Keratinocyte (primary cell): Measurements from ENCODE around the gene WNT9B. TPM values are rescaled to one million over a fixed set of nuclear protein-coding genes. Genes with fewer than 3 reads are reported as not detected.

Source experiments
- DNase-seq: peaks from one replicate; pipeline ENCODE4 v3.0.0-alpha.2; 2011; ENCODE audit warnings: low read depth, missing footprints, low spot score
- FAIRE-seq: peaks from 2 replicates; lab custom pipeline; 2011; peaks lifted over from hg19 to GRCh38; lab: Jason Lieb, UNC
- H2AFZ ChIP-seq: 2 replicates; pipeline ENCODE4 v1.6.0; 2012; ENCODE audit warnings: low read length, control low read depth, inconsistent platforms; ENCODE audit not compliant: control insufficient read depth
- H3K27ac ChIP-seq: 2 replicates; pipeline ENCODE4 v1.5.1; 2011; ENCODE audit warnings: low read length; ENCODE audit not compliant: control insufficient read depth, insufficient read depth
- H3K27me3 ChIP-seq: 3 replicates; pipeline ENCODE4 v1.6.0; 2011; ENCODE audit warnings: low read length; ENCODE audit not compliant: control insufficient read depth, insufficient read depth; ENCODE audit errors: extremely low read depth
- H3K36me3 ChIP-seq, 2 experiments: 2 replicates in 1 of 2; 3 replicates in 1 of 2; pipeline ENCODE4 v1.5.1; 2011; ENCODE audit warnings: low read length in 2 of 2, mild to moderate bottlenecking in 1 of 2; ENCODE audit not compliant: control insufficient read depth in 2 of 2, insufficient read depth in 2 of 2; ENCODE audit errors: extremely low read depth in 1 of 2
- H3K4me1 ChIP-seq: 3 replicates; pipeline ENCODE4 v1.5.1; 2011; ENCODE audit warnings: low read length; ENCODE audit not compliant: control insufficient read depth, insufficient read depth; ENCODE audit errors: extremely low read depth
- H3K4me2 ChIP-seq: 3 replicates; pipeline ENCODE4 v1.6.0; 2011; ENCODE audit warnings: low read depth, low read length; ENCODE audit not compliant: control insufficient read depth, insufficient read depth; ENCODE audit errors: extremely low read depth
- H3K4me3 ChIP-seq, 3 experiments: fragments of 200-600 bp in 1 of 3; sonication (generic) in 1 of 3; 2 replicates in 2 of 3; 3 replicates in 1 of 3; pipeline ENCODE4 v1.5.1; 2011 to 2016; ENCODE audit warnings: low read length in 3 of 3, mild to moderate bottlenecking in 3 of 3, control low read depth in 2 of 3, inconsistent platforms in 1 of 3, low read depth in 1 of 3, mixed read lengths in 1 of 3, mixed run types in 1 of 3, moderate library complexity in 1 of 3; ENCODE audit not compliant: control insufficient read depth in 2 of 3, insufficient read depth in 2 of 3; ENCODE audit errors: extremely low read depth in 1 of 3
- H3K79me2 ChIP-seq: 2 replicates; pipeline ENCODE4 v1.6.0; 2012; ENCODE audit warnings: low read length; ENCODE audit not compliant: control insufficient read depth, insufficient read depth
- H3K9ac ChIP-seq: 3 replicates; pipeline ENCODE4 v1.6.0; 2011; ENCODE audit warnings: low read length; ENCODE audit not compliant: control insufficient read depth, insufficient read depth; ENCODE audit errors: extremely low read depth
- H3K9me1 ChIP-seq: 3 replicates; pipeline ENCODE4 v1.6.0; 2011; ENCODE audit warnings: low read length; ENCODE audit not compliant: control insufficient read depth, insufficient read depth; ENCODE audit errors: extremely low read depth
- H3K9me3 ChIP-seq: 2 replicates; pipeline ENCODE4 v1.5.1; 2012; ENCODE audit warnings: low read depth, low read length; ENCODE audit not compliant: control insufficient read depth
- H4K20me1 ChIP-seq: 3 replicates; pipeline ENCODE4 v1.6.0; 2011; ENCODE audit warnings: low read length; ENCODE audit not compliant: control insufficient read depth, insufficient read depth; ENCODE audit errors: extremely low read depth
- CTCF ChIP-seq, 3 experiments: IDR thresholded peaks in 1 of 3; conservative IDR thresholded peaks in 1 of 3; optimal IDR thresholded peaks in 1 of 3; 2 replicates in 2 of 3; 3 replicates in 1 of 3; pipeline versions ENCODE3 to v1.5.1; 2011; ENCODE audit warnings: low read length in 3 of 3, mild to moderate bottlenecking in 3 of 3, moderate library complexity in 2 of 3, control low read depth in 1 of 3, inconsistent platforms in 1 of 3; ENCODE audit not compliant: insufficient read depth in 2 of 3; ENCODE audit errors: extremely low read depth in 1 of 3
- EZH2 ChIP-seq: IDR thresholded peaks from one replicate; pipeline ENCODE4 v1.6.1; 2012; ENCODE audit warnings: inconsistent platforms, mild to moderate bottlenecking, low read length, moderate library complexity
- dilution Hi-C: fragments of 300-500 bp; cut with MboI; formaldehyde crosslinking; loops from one replicate; pipeline ENCODE4 v1.7.0; 2020; ENCODE audit warnings: low sequenced_read_pairs; ENCODE audit not compliant: extremely low pct_ligation_motif_present
- polyA plus RNA-seq, 5 experiments: library from polyadenylated mRNA; depleted of rRNA in 3 of 5; stranded (reverse) in 3 of 5; stranded (forward) in 1 of 5; unstranded in 1 of 5; fragments of >200 nt; gene quantifications; 1 replicate in 1 of 5; 2 replicates in 3 of 5; 3 replicates in 1 of 5; pipeline versions ENCODE4 v1.2.1 to v1.2.3, GENCODE V29; 2011 to 2012; ENCODE audit warnings: missing spikeins in 2 of 5, low read depth in 1 of 5, low replicate concordance in 1 of 5

Gene WNT9B
- polyA plus RNA-seq, 1 donor (not counting 4 experiments of a cell fraction or from before 2014, with no cell fraction given), result not detected

GRCh38 chr17:46841561-46842379 lies 9.6 kb upstream of the WNT9B start:
- H3K36me3 ChIP-seq, result no peaks in the 10 kb centered on the region
- DNase-seq, result no peak
- no peak overlapping the region for H3K9ac ChIP-seq
- no peak overlapping the region for H3K4me2 ChIP-seq
- peak in 2 of 3 experiments; percentile 71 to 81 for TF ChIP-seq CTCF (optimal IDR thresholded peaks at IDR 0.05 in 1 of 3, IDR thresholded peaks at IDR 0.05 in 1 of 3, conservative IDR thresholded peaks at IDR 0.05 in 1 of 3; ENCODE audit: extremely low read depth in 1 of 3, insufficient read depth in 2 of 3, low read length in 3 of 3)
- TF ChIP-seq EZH2, result no peak
- no peak overlapping the region for H2AFZ ChIP-seq
- H4K20me1 ChIP-seq, result no peaks in the 10 kb centered on the region
- no peaks in the 10 kb centered on the region for H3K79me2 ChIP-seq
- no peaks in the 10 kb centered on the region for H3K4me1 ChIP-seq
- no peak overlapping the region for H3K27ac ChIP-seq
- no peak overlapping the region for H3K4me3 ChIP-seq
- dilution Hi-C loops, result no loop called here
- no peaks in the 10 kb centered on the region for H3K9me1 ChIP-seq
- H3K27me3 ChIP-seq, result peaks cover 13% of the 10 kb centered on the region
- no peak for FAIRE-seq
- no peaks in the 10 kb centered on the region for H3K9me3 ChIP-seq

GRCh38 chr17:46842835-46843234 lies 8.5 kb upstream of the WNT9B start:
- H3K27ac ChIP-seq, result no peak overlapping the region
- FAIRE-seq, result no peak
- H2AFZ ChIP-seq, result no peak overlapping the region
- DNase-seq, result no peak
- H3K9ac ChIP-seq, result no peak overlapping the region
- no peaks in the 10 kb centered on the region for H3K36me3 ChIP-seq
- peaks cover 13% of the 10 kb centered on the region for H3K27me3 ChIP-seq
- dilution Hi-C loops, result no loop called here
- TF ChIP-seq CTCF (optimal IDR thresholded peaks at IDR 0.05 in 1 of 3, IDR thresholded peaks at IDR 0.05 in 1 of 3, conservative IDR thresholded peaks at IDR 0.05 in 1 of 3; ENCODE audit: extremely low read depth in 1 of 3, insufficient read depth in 2 of 3, low read length in 3 of 3) (peak; percentile 47 to 79 (median 64)), EZH2 (no peak)
- H3K9me1 ChIP-seq, result no peaks in the 10 kb centered on the region
- no peaks in the 10 kb centered on the region for H3K4me1 ChIP-seq
- H3K9me3 ChIP-seq, result no peaks in the 10 kb centered on the region
- H3K4me3 ChIP-seq, result no peak overlapping the region
- no peak overlapping the region for H3K4me2 ChIP-seq
- no peaks in the 10 kb centered on the region for H4K20me1 ChIP-seq
- H3K79me2 ChIP-seq, result no peaks in the 10 kb centered on the region
